HG02870 (cell line): Measurements from ENCODE around the gene HS3ST5.
A peak's percentile ranks its signal among the peaks of the same experiment; 100 is the strongest.
"Not testable (repeated sequence)": the region's sequence is repeated elsewhere in the genome, so short reads cannot be mapped to it uniquely, and the experiment has no call there.

Source experiments
- ATAC-seq: cut with Tn5 transposase; IDR thresholded peaks from one replicate; pipeline ENCODE4 v1.9.1; 2021; ENCODE audit warnings: mild to moderate bottlenecking, moderate library complexity; ENCODE audit not compliant: unreplicated experiment

Gene HS3ST5

DNA sequence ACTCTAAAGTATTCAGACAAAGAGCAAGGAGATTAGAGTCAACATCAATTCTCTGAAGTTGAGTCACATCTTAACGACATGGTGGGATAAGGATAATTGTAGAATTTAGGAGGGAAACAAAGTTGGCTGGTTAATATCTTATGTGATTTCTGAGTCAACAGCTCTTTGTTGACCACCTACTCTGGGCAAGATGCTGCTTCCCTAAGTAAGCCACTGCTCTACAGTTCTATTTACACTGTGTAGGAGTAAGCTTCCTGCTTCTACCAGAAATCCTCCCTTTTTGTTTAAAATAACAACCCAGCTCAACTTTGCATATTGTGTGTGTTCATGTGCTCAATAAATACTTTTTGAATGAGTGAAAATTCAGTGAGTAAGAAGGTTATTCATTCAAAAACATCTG, 3.1 kb downstream of the HS3ST5 start:
- ATAC-seq: no peak

DNA sequence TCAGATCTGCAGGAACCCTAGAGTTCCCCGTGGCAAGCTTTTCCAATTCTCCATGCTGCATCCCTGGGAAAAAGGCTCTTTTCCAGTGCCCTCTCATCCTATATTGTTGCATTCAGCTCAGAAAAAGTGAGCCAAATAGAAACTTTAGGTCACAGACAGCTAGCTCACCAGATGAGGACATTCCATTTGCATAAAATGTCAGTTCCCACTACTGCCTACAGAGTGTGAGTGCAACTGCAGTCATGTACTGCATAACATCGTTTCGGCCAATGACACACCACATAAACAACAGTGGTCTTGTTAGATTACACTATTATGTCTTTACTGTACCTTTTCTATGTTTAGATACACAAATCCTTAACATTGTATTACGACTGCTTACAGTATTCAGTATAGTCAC, 8.6 kb downstream of the HS3ST5 start:
- no peak for ATAC-seq

DNA sequence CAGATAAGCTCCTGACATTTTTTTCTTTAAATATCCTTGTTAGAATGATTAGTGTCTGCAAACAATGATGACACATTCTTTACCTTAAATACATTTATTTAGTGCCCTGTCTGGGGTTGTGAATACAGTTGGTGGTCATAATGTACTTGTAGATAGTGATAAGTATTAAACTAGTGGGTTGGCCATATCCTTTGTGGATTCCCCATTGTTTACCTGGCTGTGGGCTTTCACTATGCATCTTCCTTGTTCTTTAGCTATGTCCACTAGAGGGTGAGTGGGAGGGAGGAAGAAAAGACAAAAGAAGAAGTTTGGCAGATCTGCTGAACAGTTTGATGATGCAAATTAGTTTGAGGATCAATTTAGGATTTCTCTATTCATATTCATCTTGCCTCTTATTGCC, 15.7 kb downstream of the HS3ST5 start:
- ATAC-seq: no peak

DNA sequence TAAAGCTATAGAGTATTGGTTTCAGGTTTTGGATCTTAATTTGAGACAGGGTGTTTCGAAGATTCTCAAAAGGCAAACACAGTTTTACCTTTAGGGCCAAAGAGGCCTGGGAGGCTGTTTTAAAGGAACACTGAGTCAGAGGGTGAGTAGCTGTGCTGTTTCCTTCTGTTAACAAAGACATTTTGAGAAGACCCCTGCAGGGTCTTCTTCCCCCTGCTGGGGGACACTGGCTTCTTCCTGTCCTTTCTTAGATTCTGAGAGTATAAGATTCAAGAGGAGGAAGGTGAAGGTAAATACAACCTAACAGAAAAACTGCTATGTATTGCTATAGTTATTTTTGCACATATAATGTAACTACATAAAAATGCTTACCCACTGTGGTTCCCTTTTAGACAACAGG, 19.0 kb downstream of the HS3ST5 start:
- ATAC-seq: no peak

GRCh38 chr6:114319749-114320148, 23.1 kb downstream of the HS3ST5 start:
- no peak for ATAC-seq

DNA sequence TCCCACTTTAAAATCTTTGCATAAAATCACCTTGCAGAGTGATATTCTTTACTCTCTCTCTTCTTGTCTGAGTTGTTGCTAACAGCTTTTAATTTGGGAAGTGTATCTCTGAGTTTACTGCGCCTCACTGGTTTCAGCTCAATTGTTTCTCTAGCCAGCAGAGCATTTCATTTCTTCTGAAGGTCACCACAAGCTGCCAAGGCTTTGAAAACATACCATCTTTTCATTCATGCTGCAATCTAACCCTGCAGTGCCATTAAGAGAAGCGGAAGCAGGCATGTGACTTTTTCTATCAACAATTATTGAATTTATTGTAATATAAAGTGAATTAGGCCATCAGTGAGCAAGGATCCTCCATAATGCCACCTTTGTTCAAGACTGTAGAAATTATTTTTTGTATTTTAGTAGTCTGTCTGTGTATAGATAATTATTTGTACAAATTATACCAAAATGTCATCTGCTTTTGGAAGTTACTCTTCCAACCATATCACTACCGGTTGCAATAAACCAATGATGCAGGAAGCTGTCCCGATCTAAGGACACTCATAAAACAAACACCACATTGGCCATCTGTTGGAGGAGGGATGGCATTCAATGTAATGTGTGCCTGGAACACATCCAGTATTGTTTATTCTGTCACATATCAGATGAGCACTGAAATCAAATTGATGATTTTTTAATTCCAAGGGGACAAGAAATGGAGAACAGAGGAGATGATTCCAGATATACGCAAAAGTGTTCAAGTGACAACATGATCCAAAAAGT, 26.8 kb downstream of the HS3ST5 start:
- ATAC-seq: no peak

DNA sequence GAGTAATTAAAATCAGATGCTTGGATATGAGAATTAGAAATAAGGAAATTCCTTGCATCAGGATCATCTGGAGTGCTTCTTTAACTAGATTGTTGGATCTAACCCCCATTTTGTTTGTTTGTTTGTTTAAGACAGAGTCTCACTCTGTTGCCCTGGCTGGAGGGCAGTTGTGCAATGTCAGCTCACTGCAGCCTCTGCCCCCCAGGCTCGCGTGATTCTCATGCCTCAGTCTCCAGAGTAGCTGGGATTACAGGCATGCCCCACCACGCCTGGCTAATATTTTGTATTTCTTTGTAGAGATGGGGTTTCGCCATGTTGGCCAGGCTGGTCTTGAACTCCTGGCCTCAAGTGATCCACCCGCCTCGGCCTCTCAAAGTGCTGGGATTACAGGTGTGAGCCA, 29.0 kb downstream of the HS3ST5 start:
- ATAC-seq: not testable (repeated sequence)

GRCh38 chr6:114312931-114313330, 29.9 kb downstream of the HS3ST5 start:
- peak; percentile 76 for ATAC-seq

DNA sequence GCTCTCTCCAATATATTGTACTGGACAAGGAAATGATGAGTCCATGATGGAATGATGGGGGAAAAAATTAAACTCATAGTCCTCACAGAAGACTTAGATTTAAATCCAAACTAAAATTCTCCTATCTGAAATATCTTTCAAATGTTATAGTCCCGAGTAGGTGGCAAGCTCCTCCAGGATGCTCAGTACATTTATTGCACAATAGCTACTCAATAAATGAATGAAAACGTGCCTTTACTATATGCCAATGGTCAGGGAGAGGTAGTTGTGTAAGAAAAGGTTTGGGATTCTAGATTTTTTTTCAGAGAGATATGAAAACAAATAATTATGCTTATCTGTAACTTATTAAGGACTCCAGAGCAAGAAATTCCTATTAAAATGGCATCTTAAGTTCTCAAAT, 32.8 kb downstream of the HS3ST5 start:
- ATAC-seq: no peak

DNA sequence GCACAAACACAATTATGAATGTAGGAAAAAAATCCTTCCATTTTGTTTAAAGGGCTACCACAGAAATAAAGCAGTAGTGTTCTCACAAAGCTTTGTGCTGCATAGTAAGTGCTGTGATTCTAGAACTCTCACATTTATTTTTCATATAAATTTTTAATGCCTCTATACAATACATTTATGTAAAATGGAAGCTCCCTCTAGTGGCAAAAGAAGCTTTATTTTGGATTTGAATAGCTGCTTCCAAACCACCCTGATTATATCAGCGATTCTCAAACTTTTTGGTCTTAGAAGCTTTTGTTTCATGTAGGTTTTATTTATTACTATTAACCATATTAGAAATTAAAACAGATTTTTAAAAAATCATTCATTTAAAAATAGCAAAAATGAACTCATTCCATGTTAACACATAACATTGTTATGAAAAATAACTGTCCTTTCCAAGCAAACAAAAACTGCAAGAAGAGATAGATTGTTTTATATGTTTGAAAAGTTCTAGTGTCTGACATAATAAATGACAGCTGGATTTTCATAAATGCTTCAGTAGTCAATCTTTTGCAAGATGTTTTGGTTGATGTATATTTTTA, 38.4 kb downstream of the HS3ST5 start:
- ATAC-seq: no peak

DNA sequence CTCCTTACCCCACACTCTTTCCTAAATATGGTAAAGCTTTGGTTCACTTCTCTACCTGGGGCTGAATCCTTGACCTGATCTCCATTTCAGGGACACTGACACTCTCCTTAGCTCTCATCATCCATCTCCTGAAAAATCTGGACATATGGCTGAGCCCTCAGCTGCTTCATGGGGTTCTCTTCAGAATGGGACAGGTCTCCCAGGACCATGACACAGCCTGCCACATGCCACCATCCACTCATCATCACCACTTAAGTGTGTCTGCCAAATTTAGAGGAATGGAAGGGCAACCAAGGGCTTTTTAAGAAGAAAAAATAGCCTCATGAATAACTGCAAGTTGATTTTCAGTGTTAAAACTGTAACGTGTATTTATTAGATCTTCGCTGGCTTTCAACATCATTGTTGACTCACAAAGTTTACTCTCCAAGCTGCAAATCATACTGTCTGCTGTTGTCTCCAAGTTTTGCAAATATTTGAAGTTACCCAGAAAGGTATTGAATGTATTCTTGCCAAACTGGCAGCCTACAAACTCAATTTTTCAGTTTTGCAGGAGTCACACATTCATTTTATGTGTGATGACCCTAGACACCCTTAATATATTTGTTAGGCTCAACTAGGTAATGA, 41.1 kb downstream of the HS3ST5 start:
- no peak for ATAC-seq

- ATAC-seq: no peak
These were observed 45.7 kb downstream of the HS3ST5 start for GRCh38 chr6:114297135-114297534.

GRCh38 chr6:114292431-114292830, 50.4 kb downstream of the HS3ST5 start:
- ATAC-seq: no peak

- no peak for ATAC-seq
These were observed 51.4 kb downstream of the HS3ST5 start for GRCh38 chr6:114291428-114291827.

DNA sequence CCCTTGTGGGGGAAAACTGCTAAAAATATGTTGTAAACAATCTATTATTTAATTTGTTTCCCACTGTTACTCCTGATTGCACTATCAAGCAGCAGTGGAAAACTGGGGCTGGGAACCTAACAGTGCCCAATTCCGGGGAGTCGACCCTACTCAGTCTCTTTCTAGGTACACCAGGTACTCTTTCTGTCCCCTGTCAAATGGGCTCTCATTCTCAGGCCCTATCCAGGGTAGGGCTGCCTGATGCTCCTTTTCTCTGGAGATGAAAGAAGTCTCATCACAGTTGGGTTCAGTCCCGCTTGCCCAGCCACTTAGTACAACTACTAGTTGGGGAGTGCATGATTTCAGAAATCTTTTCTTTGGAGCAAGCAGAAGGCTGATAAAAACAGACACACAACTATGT, 52.0 kb downstream of the HS3ST5 start:
- ATAC-seq: no peak

- no peak for ATAC-seq
These were observed 53.9 kb downstream of the HS3ST5 start for GRCh38 chr6:114288701-114289495.

- ATAC-seq: no peak
These were observed 55.4 kb downstream of the HS3ST5 start for GRCh38 chr6:114287461-114287860.

DNA sequence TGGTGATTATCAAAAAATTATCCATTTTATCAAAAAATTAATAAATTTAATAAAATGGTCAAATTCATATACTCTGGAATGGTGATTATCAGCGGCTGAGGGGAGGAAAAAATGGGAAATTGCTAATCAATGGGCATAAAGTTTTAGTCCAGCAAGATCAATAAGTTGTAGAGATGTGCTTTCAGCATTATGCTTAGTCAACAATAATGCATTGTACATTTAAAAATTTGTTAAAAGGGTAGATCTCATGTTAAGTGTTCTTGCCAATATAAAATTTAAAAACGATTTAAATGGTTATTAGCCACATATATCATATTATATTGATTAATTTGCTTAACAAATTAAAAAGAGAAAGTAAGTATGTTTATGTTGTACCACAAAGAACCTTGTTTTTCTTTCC, 56.6 kb downstream of the HS3ST5 start:
- ATAC-seq: no peak

GRCh38 chr6:114284281-114284680, 58.5 kb downstream of the HS3ST5 start:
- ATAC-seq: no peak

GRCh38 chr6:114282292-114282691, 60.5 kb downstream of the HS3ST5 start:
- no peak for ATAC-seq

- no peak for ATAC-seq
These were observed 61.3 kb downstream of the HS3ST5 start for GRCh38 chr6:114281496-114281895.
